Psoas muscle (tissue), 8 donors: ENCODE results near the gene GPR34. TPM values are rescaled to one million over a fixed set of nuclear protein-coding genes. Genes with fewer than 3 reads are reported as not detected.
"Not testable (repeated sequence)": the region's sequence is repeated elsewhere in the genome, so short reads cannot be mapped to it uniquely, and the experiment has no call there.

ENCODE experiments used
- ATAC-seq, 4 donors: fragments of 200-7000 bp; cut with Tn5 transposase; one replicate each; pipeline ENCODE4 v1.9.1; 2020; ENCODE audit warnings: moderate library complexity in 3 of 4, mild to moderate bottlenecking in 2 of 4
- DNase-seq, 2 donors: peaks; one replicate each; pipeline ENCODE4 v3.0.0-alpha.2; 2020
- H3K27ac ChIP-seq: fragments of 200-600 bp; one replicate; pipeline ENCODE4 v1.8.0; 2022
- H3K27me3 ChIP-seq, 3 donors: fragments of 200-600 bp in 1 of 3; one replicate each; pipeline versions ENCODE4 v1.6.1 to v1.8.0; 2013 to 2022; ENCODE audit warnings: low read length in 2 of 3, mild to moderate bottlenecking in 2 of 3, moderate library complexity in 1 of 3; ENCODE audit not compliant: insufficient read depth in 3 of 3
- H3K36me3 ChIP-seq, 2 donors: fragments of 200-600 bp in 1 of 2; one replicate each; pipeline versions ENCODE4 v1.6.1 to v1.8.0; 2013 to 2022; ENCODE audit warnings: low read depth in 1 of 2, mild to moderate bottlenecking in 1 of 2, moderate library complexity in 1 of 2; ENCODE audit not compliant: insufficient read depth in 1 of 2
- H3K4me1 ChIP-seq: fragments of 200-600 bp; one replicate; pipeline ENCODE4 v1.8.0; 2022
- H3K4me3 ChIP-seq: fragments of 200-600 bp; one replicate; pipeline ENCODE4 v1.8.0; 2022; ENCODE audit warnings: mild to moderate bottlenecking
- H3K9me3 ChIP-seq: fragments of 200-600 bp; one replicate; pipeline ENCODE4 v1.8.0; 2022
- WGBS, 3 donors: extraction: QIAGEN DNeasy Blood & Tissue Kit; methylation state at CpG; one replicate each; pipeline versions ENCODE4 v1.1.6 to v1.1.7; 2013; 5-methylcytosine and 5-hydroxymethylcytosine counted together
- intact Hi-C, 2 donors: fragments of 100-400 bp; cut with DNase I; formaldehyde crosslinking; loops; one replicate each; pipeline versions ENCODE4 v1.11.0 to v1.14.2; 2022
- polyA plus RNA-seq, 3 donors: library from polyadenylated mRNA; stranded (reverse); fragments of 200-250 nt; gene quantifications; one replicate each; pipeline ENCODE4 v1.2.3, GENCODE V29; 2013
- total RNA-seq, 4 donors: library from RNA; stranded (reverse); fragmentation: NEBNext Ultra II Directional in 2 of 4; extraction: Animal tissue kit (Norgen Biotek cat#: 25700) in 2 of 4; gene quantifications; one replicate each; pipeline versions ENCODE4 v1.2.1 to v1.2.4, GENCODE V29; 2021 to 2023
- TF ChIP-seq, protein P1 (sequence below): fragments of 200-600 bp; IDR thresholded peaks from one replicate; pipeline ENCODE4 v1.8.0; 2022; ENCODE audit warnings: antibody characterized with exemption
- donor health status: healthy with polysubstance abuse.
- donor health status: DM: no; HTN: no; CAD: no; lungs with moderate emphysema.
- donor health status: Bipolar disorder and iron deficiency.
- donor health status: healthy.
- donor health status: DM: yes; HTN: yes; CAD: no.
- donor health status: DM: no; HTN: no; CAD: no.
- donor health status: DM: no; HTN: no; CAD: no.
- donor health status: DM: yes; HTN: yes; CAD: no.

Gene GPR34
- total and polyA plus RNA-seq, 7 donors: 0.53 to 4.3 (median 1.6) TPM

DNA sequence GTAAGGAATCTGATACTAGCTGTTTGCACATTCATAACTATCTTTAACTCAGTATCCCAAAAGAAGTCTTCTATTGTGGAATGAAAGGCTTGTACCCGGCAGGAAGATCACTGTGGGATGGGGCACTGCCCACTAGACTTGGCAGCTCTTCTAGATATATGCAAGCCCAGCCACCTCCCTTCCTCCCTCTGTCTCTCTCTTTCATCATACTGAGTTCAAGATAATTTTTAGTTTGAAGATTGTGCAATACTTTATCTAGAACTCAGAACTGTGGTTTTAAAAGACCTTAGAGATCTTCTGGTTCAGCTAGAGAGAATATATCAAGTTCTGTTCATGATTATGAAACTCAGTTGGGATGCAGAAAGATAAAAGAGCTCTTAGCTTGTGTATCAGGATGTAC lies 22.5 kb upstream of the GPR34 start:
- ATAC-seq (no peak), DNase-seq (no peak)
- no peaks in the 10 kb centered on the region for H3K36me3 ChIP-seq
- H3K4me1 ChIP-seq: no peaks in the 10 kb centered on the region
- no peak overlapping the region for H3K4me3 ChIP-seq
- no peaks in the 10 kb centered on the region for H3K9me3 ChIP-seq
- intact Hi-C loops: no loop called here
- H3K27me3 ChIP-seq: peaks cover 0 to 9% (median 0%) of the 10 kb centered on the region in 3 donors
- 13 to 46% (median 17%) methylated on average over 1 of the region's 1 CpG for WGBS, 3 donors
- no peak overlapping the region for H3K27ac ChIP-seq
- TF ChIP-seq, protein P1, sequence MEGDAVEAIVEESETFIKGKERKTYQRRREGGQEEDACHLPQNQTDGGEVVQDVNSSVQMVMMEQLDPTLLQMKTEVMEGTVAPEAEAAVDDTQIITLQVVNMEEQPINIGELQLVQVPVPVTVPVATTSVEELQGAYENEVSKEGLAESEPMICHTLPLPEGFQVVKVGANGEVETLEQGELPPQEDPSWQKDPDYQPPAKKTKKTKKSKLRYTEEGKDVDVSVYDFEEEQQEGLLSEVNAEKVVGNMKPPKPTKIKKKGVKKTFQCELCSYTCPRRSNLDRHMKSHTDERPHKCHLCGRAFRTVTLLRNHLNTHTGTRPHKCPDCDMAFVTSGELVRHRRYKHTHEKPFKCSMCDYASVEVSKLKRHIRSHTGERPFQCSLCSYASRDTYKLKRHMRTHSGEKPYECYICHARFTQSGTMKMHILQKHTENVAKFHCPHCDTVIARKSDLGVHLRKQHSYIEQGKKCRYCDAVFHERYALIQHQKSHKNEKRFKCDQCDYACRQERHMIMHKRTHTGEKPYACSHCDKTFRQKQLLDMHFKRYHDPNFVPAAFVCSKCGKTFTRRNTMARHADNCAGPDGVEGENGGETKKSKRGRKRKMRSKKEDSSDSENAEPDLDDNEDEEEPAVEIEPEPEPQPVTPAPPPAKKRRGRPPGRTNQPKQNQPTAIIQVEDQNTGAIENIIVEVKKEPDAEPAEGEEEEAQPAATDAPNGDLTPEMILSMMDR: no peak

DNA sequence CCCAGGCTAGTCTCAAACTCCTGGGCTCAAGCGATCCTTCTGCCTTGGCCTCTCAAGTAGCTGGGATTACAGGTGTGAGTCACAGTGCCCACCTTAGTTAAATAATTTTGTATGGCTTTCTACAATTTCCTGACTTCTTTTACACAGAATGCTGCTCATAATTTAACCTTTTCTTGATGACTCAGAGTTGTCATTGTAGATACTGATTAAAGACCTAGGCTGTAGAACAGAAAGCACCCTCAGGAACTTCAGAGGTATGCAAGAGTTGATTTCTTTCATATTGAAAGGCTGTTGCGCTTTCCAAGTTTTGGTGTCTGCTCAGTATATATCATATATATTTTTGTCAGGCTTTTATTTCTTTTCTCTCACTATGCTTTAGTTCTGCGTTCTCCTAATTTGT lies 21.1 kb upstream of the GPR34 start:
- H3K9me3 ChIP-seq: no peaks in the 10 kb centered on the region
- no peaks in the 10 kb centered on the region for H3K4me1 ChIP-seq
- no peak for ATAC-seq
- intact Hi-C loops: no loop called here
- WGBS, 3 donors: 96 to 98% (median 97%) methylated on average over 3 of the region's 3 CpGs
- peaks cover 0 to 9% (median 0%) of the 10 kb centered on the region in 3 donors for H3K27me3 ChIP-seq
- TF ChIP-seq, protein P1: no peak
- H3K36me3 ChIP-seq: no peaks in the 10 kb centered on the region
- no peak overlapping the region for H3K4me3 ChIP-seq
- no peak overlapping the region for H3K27ac ChIP-seq
- DNase-seq: no peak

DNA sequence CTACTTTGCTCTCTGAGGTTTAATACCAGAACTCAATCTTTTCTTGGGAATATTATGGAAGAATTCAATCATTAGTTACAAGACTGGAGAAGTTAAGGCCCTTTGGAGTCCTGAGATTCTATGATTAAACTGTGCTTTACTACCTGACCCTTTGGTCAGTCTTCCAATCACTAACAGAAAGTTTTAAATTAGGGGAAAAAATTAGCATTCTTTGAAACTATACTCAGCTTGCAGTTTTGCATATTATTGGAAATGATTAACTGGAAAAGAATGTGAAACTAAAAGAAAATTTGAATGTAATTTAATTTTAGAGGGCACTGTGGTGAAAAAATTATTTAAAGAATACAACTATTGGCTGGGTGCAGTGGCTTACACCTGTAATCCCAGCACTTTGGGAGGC lies 18.7 kb upstream of the GPR34 start:
- intact Hi-C loops: no loop called here
- H3K27ac ChIP-seq: no peak overlapping the region

DNA sequence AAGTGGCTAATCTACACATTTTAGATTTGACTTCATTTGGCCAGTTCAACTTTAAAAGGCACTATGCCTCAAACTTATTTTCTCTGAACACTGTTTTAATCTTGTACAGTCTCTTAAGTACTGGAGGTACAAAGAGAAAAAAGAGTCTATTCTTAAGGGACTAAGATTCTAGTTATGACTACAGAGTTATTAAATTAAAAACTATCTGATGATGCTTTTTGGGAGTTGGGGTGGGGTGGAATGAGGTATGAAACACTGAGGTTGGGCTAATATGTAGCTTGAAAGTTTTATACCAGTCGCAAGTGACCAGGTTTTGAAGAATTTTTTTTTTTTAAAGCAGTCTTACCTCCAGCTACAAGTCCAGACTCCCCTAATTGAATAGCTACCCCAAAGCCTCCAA lies 17.7 kb upstream of the GPR34 start:
- Histone ChIP-seq H3K27me3 (peaks cover 0 to 9% (median 0%) of the 10 kb centered on the region in 3 donors), H3K36me3 (no peaks in the 10 kb centered on the region), H3K4me1 (no peaks in the 10 kb centered on the region), H3K9me3 (no peaks in the 10 kb centered on the region), H3K4me3 (no peak overlapping the region), H3K27ac (no peak overlapping the region)
- no peak for DNase-seq
- 88 to 100% (median 100%) methylated on average over 1 of the region's 1 CpG for WGBS, 3 donors
- ATAC-seq: no peak
- intact Hi-C loops: no loop called here
- TF ChIP-seq, protein P1: no peak

More for the DNA sequence above, 18.7 kb upstream of the GPR34 start:
- ATAC-seq: no peak
- H3K36me3 ChIP-seq: no peaks in the 10 kb centered on the region
- H3K4me3 ChIP-seq: no peak overlapping the region
- TF ChIP-seq, protein P1: no peak
- DNase-seq: no peak
- no peaks in the 10 kb centered on the region for H3K9me3 ChIP-seq
- H3K27me3 ChIP-seq: peaks cover 0 to 9% (median 0%) of the 10 kb centered on the region in 3 donors
- no peaks in the 10 kb centered on the region for H3K4me1 ChIP-seq

DNA sequence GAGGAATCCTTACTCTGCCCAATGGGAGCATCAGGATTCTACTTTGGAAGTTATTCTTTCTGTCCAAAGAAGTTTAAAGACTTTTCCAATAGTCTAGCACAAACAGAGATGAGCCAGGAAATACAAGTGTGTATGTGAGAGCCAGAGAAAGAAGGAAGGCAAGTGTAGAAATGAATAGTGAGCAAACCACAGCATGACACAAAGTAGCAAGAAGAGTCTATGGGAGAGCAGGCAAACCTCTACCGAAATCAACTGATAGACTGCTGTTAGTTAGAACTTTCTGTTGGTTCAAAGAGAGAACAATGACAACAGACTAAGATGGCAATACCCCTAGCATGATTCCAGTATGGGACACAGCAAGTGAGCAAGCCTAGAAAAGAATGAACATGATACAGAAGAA lies 16.1 kb upstream of the GPR34 start:
- ATAC-seq (no peak), DNase-seq (no peak)
- intact Hi-C loops: no loop called here
- TF ChIP-seq, protein P1: no peak
- 70 to 95% (median 90%) methylated on average over 1 of the region's 1 CpG for WGBS, 3 donors
- no peaks in the 10 kb centered on the region for H3K9me3 ChIP-seq
- no peak overlapping the region for H3K27ac ChIP-seq
- no peaks in the 10 kb centered on the region for H3K36me3 ChIP-seq
- H3K4me3 ChIP-seq: no peak overlapping the region
- peaks cover 0 to 12% (median 0%) of the 10 kb centered on the region in 3 donors for H3K27me3 ChIP-seq
- H3K4me1 ChIP-seq: no peaks in the 10 kb centered on the region

DNA sequence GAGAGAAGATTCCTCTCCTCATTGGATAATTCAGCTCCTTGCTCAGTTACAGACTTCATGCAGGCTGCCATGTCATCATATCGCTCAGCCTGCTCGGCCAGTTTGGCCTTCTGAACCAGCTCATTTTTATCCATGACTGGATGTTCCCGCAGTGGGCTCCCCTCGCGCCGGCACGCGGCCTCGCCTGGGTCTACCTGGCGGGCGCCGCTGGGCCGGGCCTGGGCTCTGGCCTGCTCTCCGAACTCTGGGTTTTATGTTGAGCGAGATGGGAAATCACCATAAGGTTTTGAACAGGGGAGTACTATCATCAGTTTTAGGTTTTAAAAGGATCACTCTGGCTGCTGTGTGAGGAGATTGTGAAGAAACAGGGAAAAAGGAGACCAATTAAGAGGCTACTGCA lies 12.4 kb upstream of the GPR34 start:
- ATAC-seq, intact Hi-C loops, H3K9me3 ChIP-seq, H3K4me3 ChIP-seq, H3K36me3 ChIP-seq, H3K27ac ChIP-seq, H3K27me3 ChIP-seq, DNase-seq, H3K4me1 ChIP-seq: not testable (repeated sequence)
- 89 to 99% (median 99%) methylated on average over 13 to 15 of the region's 15 CpGs for WGBS, 3 donors
